Right lung (tissue), 5 donors: Measurements from ENCODE around the gene SPON2. TPM values are rescaled to one million over a fixed set of nuclear protein-coding genes. Genes with fewer than 3 reads are reported as not detected.
"Not testable (repeated sequence)": the region's sequence is repeated elsewhere in the genome, so short reads cannot be mapped to it uniquely, and the experiment has no call there.

Experiments
- DNase-seq, 2 donors: peaks; one replicate each; pipeline ENCODE4 v3.0.0-alpha.2; 2013
- polyA plus RNA-seq, 5 donors: library from polyadenylated mRNA; unstranded; fragments of 120-200 nt; gene quantifications; one replicate each; pipeline versions ENCODE4 v1.2.1 to v1.2.3, GENCODE V29; 2013; ENCODE audit warnings: inconsistent platforms in 1 of 5, low replicate concordance in 1 of 5; ENCODE audit not compliant: insufficient read length in 5 of 5, insufficient read depth in 1 of 5

The SPON2 gene
- polyA plus RNA-seq, 5 donors = 6.9 to 47.5 (median 17.0) TPM

DNA sequence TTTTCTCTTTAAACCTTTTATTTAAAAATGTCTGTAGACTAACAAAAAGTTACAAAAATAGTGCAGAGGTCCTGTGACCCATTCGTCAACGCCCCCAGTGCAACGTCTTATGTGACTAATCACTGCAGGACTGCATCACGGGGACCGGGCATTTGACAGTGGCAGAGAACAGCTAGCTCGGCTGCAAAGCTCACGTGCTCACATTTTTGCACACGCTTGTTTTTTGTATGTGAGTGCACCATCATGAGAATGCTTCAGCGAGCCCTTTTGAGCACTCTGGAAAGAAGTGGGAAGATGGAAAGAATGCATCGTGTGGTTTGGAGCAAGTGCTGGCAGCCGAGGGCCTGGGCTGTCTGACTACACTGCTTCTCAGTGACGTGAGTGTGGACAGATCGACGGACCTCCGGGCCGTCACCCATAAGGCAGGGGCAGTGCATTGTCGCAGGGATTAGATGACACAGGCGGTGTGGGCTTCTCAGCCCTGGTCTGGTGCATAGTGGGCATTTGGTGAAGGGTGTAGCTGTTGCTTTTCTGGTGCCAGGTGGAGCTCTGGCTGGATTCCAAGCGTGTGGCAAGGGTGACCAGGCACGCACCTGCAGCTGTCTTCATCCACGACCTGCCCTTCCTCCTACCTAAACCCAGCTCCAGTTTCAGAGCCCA, 17.7 kb downstream of the SPON2 start:
- DNase-seq = no peak

- DNase-seq = no peak
Observed at GRCh38 chr4:1154126-1154522, 18.3 kb downstream of the SPON2 start.

GRCh38 chr4:1153567-1154090, 18.8 kb downstream of the SPON2 start:
- no peak for DNase-seq

- no peak for DNase-seq
Observed at GRCh38 chr4:1152290-1152689, 20.1 kb downstream of the SPON2 start.

DNA sequence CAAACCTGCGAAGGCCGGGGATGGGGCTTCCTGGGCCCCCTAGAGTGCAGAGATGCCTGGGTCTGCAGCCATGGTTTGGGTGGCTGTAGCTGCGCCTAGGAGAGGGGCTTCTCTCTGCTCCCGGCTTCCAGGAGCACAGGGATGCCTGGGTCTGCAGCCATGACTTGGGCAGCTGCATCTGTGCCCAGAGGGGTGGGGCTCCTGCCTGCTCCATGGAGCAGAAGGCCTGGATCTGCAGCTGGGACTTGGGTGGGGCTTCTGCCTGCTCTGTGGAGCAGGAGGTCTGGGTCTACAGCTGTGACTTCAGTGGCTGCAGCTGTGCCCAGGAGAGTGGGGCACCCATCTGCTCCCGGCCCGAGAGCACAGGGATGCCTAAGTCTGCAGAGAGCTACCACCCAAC, 20.8 kb downstream of the SPON2 start:
- no peak for DNase-seq

- DNase-seq = no peak
Observed at GRCh38 chr4:1150875-1151274, 21.5 kb downstream of the SPON2 start.

GRCh38 chr4:1139860-1140259, 32.5 kb downstream of the SPON2 start:
- DNase-seq = no peak

DNA sequence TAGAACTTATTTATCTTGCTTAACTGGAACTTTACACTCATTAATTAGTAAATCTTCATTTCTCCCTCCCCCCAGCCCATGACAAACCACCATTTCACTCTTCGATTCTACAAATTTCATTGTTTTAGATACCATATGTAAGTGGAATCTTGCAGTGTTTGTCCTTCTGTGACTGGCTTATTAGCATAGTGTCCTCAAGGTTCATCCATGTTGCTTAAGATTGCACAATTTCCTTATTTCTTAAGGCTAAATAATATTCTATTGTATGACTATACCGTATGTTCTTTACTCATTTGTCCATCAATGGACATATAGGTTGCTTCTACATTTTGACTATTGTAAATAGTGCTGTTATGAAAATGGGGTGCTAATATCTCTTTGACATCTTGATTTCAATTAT, 34.5 kb downstream of the SPON2 start:
- DNase-seq = no peak

DNA sequence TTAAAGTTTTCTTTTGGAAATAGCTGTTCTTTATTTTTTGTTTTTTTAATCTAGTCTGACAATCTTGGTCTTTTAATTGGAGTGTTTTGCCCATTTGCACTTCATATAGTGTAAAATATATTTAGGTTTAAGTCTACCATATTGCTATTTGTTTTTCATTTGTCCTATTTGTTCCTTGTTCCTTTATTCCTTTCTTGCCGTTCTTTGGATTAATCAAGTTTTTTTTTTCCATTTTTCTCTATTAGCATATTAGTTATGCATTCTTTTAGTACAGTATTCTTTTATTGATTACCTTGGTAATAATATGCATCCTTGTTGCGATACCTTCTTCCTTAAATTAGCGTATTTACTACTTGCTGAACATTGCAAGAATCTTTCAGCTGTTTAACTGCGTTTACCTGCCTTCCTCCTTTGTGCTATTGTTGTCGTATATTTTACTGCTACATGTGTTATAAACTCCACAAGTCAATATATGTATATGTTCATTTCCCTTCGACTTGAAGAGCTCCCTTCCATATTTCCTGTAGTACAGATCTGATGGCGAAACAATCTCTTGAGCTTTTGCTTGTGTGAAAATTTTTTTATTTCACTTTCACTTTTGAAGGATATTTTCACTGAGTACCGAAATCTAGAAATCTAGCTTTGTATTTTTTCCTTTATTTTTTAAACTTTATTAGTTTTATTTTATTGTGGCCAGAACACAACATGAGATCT, 35.2 kb downstream of the SPON2 start:
- no peak for DNase-seq

DNA sequence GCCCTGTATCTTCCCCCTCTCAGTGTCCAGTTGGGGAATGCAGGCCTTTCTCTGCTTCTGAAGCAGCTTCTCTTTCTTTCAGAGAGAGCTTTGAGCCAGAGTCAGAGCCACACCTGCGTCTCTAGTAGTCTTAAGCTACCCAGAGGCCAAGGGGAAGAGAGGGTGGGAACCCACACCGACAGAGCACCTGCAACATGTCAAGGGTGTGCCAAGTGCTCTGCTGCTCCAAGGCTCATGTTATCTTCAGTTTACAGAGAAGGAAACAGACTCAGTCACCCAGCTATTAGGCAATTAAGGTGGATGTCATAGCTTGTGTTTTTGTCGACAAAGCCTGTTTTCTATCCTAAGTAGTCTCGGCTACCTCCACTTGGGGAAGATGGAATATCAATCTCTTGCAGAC, 36.3 kb downstream of the SPON2 start:
- no peak for DNase-seq

DNA sequence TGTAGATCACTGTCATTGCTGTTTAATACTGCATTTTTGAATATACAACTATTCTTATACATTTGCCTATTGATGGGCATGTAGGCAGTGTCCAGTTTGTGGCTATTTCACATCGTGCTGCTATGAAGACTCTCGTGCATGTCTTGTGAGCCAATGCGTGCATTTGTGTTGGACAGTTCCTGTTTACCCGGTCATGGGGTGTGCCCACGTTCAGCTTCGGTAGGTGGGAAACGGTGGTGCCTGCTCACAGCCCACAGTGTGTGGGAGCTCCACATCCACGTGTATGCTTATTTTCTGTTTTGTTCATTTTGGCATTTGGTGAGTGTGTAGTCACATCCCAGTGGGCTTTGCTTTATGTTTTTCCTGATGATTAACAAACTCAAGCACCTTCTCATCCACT, 39.4 kb downstream of the SPON2 start:
- DNase-seq = no peak

GRCh38 chr4:1130316-1131186, 41.8 kb downstream of the SPON2 start:
- DNase-seq = peak; percentile 67 to 79

DNA sequence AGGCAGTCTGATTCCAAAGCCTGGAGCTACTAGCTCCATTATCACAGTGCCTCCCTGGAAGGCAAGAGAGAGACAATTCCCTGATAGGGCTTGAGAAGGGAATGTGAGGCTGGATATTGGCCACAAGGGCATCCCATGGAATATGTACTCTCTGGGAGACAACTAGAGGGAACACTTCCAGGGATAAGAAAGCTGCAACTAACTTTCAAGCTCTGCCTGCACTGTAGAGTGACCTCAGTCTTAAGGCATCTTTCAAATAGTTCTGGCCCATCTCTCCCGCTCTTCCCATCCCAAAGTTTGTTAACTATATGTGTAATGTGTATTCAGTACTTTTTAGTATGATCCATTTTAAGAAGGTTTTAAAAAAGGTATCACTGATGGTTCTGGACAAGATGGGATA, 45.9 kb downstream of the SPON2 start:
- DNase-seq = no peak

- DNase-seq = not testable (repeated sequence)
Observed at GRCh38 chr4:1125466-1125865, 46.9 kb downstream of the SPON2 start.

- no peak for DNase-seq
Observed at GRCh38 chr4:1124818-1125217, 47.6 kb downstream of the SPON2 start.

- no peak for DNase-seq
Observed at GRCh38 chr4:1122505-1122904, 49.9 kb downstream of the SPON2 start.

Other genes starting within 250 kb of the SPON2 start
- 10 to 100 TPM; 37.5 to 62.9 (median 52.1) TPM for gene GAK, start 240.3 kb downstream of the SPON2 start, polyA plus RNA-seq
- gene TMEM175, start 240.1 kb downstream of the SPON2 start, polyA plus RNA-seq = 10 to 100 TPM; 24.8 to 32.4 (median 28.5) TPM
- 10 to 100 TPM in 1 of 5 donors, 1 to 10 TPM in 4; 4.1 to 10.3 (median 5.2) TPM for gene DGKQ, start 199.0 kb downstream of the SPON2 start, polyA plus RNA-seq
- gene IDUA, start 185.5 kb downstream of the SPON2 start, polyA plus RNA-seq = 10 to 100 TPM in 4 of 5 donors, 1 to 10 TPM in 1; 9.9 to 22.1 (median 16.9) TPM
- 1 to 10 TPM; 3.5 to 9.1 (median 5.2) TPM for gene SLC26A1, start 179.2 kb downstream of the SPON2 start, polyA plus RNA-seq
- 10 to 100 TPM; 15.1 to 31.3 (median 20.7) TPM for gene FGFRL1, start 161.0 kb downstream of the SPON2 start, polyA plus RNA-seq
- 10 to 100 TPM in 3 of 5 donors, 1 to 10 TPM in 2; 6.1 to 11.8 (median 11.0) TPM for gene RNF212, start 59.0 kb downstream of the SPON2 start, polyA plus RNA-seq
- gene CTBP1, start 76.5 kb upstream of the SPON2 start, polyA plus RNA-seq = 100 to 1,000 TPM in 4 of 5 donors, 10 to 100 TPM in 1; 81.1 to 178 (median 115) TPM
- gene MAEA, start 117.3 kb upstream of the SPON2 start, polyA plus RNA-seq = 10 to 100 TPM; 44.4 to 69.1 (median 58.5) TPM
- gene UVSSA, start 174.6 kb upstream of the SPON2 start, polyA plus RNA-seq = 10 to 100 TPM in 4 of 5 donors, 1 to 10 TPM in 1; 9.6 to 21.2 (median 15.5) TPM
- not detected for gene NKX1-1, start 233.9 kb upstream of the SPON2 start, polyA plus RNA-seq